Hepatic stellate cell (primary cell): Measurements from ENCODE around the gene PPP3CA.
"Not testable (repeated sequence)": the region's sequence is repeated elsewhere in the genome, so short reads cannot be mapped to it uniquely, and the experiment has no call there.

Experiments used
- DNase-seq: peaks from one replicate; pipeline ENCODE4 v3.0.0; 2011; ENCODE audit warnings: low spot score

PPP3CA gene

GRCh38 chr4:101140228-101140627 lies 207.1 kb downstream of the PPP3CA start:
- no peak for DNase-seq

GRCh38 chr4:101136373-101137370 lies 210.7 kb downstream of the PPP3CA start:
- DNase-seq = no peak

- no peak for DNase-seq
Measured at GRCh38 chr4:101135371-101136010, 211.8 kb downstream of the PPP3CA start.

- DNase-seq = not testable (repeated sequence)
Measured at GRCh38 chr4:101131058-101131457, 216.3 kb downstream of the PPP3CA start.

- not testable (repeated sequence) for DNase-seq
Measured at GRCh38 chr4:101128898-101129297, 218.4 kb downstream of the PPP3CA start.

GRCh38 chr4:101128473-101128872 lies 218.9 kb downstream of the PPP3CA start:
- no peak for DNase-seq

- DNase-seq = no peak
Measured at GRCh38 chr4:101127176-101127790, 220.0 kb downstream of the PPP3CA start.

GRCh38 chr4:101126059-101126458 lies 221.3 kb downstream of the PPP3CA start:
- DNase-seq = no peak

- no peak for DNase-seq
Measured at GRCh38 chr4:101125045-101125942, 222.0 kb downstream of the PPP3CA start.

- DNase-seq = no peak
Measured at GRCh38 chr4:101123231-101123630, 224.1 kb downstream of the PPP3CA start.

GRCh38 chr4:101122019-101122418 lies 225.3 kb downstream of the PPP3CA start:
- DNase-seq = no peak

GRCh38 chr4:101119141-101119540 lies 228.2 kb downstream of the PPP3CA start:
- DNase-seq = no peak

GRCh38 chr4:101118617-101119016 lies 228.7 kb downstream of the PPP3CA start:
- DNase-seq = no peak

GRCh38 chr4:101115887-101116286 lies 231.4 kb downstream of the PPP3CA start:
- no peak for DNase-seq

GRCh38 chr4:101114936-101115372 lies 232.4 kb downstream of the PPP3CA start:
- DNase-seq = no peak

- DNase-seq = no peak
Measured at GRCh38 chr4:101104312-101105052, 242.8 kb downstream of the PPP3CA start.

- DNase-seq = no peak
Measured at GRCh38 chr4:101103381-101104142, 243.8 kb downstream of the PPP3CA start.

GRCh38 chr4:101102114-101102742 lies 245.1 kb downstream of the PPP3CA start:
- DNase-seq = peak; percentile 2

GRCh38 chr4:101101072-101101471 lies 246.3 kb downstream of the PPP3CA start:
- no peak for DNase-seq
